ENCODE measurements around the gene ANKAR.

- TF ChIP-seq CTCF (IDR thresholded peaks at IDR 0.05): no peak
- TF ChIP-seq POLR2A (IDR thresholded peaks at IDR 0.05): no peak
Measured at GRCh38 chr2:189628817-189629530, 45.5 kb upstream of the ANKAR start.

Measured in testis (tissue), 2 donors.